Fibroblast of the aortic adventitia (primary cell): Measurements from ENCODE around the gene STAT6. TPM values are rescaled to one million over a fixed set of nuclear protein-coding genes. Genes with fewer than 3 reads are reported as not detected.
A peak's percentile ranks its signal among the peaks of the same experiment; 100 is the strongest.

Experiments
- DNase-seq: peaks from one replicate; pipeline ENCODE4 v3.0.0-alpha.2; 2010; ENCODE audit warnings: low read depth
- H3K4me3 ChIP-seq: 2 replicates; pipeline ENCODE4 v1.5.1; 2011; ENCODE audit warnings: low read depth, mild to moderate bottlenecking, control low read depth, low read length, moderate library complexity
- CTCF ChIP-seq: IDR thresholded peaks from 2 replicates; pipeline ENCODE4 v1.5.1; 2011; ENCODE audit warnings: mild to moderate bottlenecking, low read length, control low read depth, inconsistent platforms; ENCODE audit not compliant: insufficient read depth
- total RNA-seq: library from RNA; depleted of rRNA; stranded (reverse); fragments of >200 nt; gene quantifications from 2 replicates; pipeline ENCODE4 v1.2.3, GENCODE V29; 2012; ENCODE audit warnings: low replicate concordance

Gene STAT6, protein sequence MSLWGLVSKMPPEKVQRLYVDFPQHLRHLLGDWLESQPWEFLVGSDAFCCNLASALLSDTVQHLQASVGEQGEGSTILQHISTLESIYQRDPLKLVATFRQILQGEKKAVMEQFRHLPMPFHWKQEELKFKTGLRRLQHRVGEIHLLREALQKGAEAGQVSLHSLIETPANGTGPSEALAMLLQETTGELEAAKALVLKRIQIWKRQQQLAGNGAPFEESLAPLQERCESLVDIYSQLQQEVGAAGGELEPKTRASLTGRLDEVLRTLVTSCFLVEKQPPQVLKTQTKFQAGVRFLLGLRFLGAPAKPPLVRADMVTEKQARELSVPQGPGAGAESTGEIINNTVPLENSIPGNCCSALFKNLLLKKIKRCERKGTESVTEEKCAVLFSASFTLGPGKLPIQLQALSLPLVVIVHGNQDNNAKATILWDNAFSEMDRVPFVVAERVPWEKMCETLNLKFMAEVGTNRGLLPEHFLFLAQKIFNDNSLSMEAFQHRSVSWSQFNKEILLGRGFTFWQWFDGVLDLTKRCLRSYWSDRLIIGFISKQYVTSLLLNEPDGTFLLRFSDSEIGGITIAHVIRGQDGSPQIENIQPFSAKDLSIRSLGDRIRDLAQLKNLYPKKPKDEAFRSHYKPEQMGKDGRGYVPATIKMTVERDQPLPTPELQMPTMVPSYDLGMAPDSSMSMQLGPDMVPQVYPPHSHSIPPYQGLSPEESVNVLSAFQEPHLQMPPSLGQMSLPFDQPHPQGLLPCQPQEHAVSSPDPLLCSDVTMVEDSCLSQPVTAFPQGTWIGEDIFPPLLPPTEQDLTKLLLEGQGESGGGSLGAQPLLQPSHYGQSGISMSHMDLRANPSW
- total RNA-seq = 89.0 and 102 TPM in 2 replicates

DNA sequence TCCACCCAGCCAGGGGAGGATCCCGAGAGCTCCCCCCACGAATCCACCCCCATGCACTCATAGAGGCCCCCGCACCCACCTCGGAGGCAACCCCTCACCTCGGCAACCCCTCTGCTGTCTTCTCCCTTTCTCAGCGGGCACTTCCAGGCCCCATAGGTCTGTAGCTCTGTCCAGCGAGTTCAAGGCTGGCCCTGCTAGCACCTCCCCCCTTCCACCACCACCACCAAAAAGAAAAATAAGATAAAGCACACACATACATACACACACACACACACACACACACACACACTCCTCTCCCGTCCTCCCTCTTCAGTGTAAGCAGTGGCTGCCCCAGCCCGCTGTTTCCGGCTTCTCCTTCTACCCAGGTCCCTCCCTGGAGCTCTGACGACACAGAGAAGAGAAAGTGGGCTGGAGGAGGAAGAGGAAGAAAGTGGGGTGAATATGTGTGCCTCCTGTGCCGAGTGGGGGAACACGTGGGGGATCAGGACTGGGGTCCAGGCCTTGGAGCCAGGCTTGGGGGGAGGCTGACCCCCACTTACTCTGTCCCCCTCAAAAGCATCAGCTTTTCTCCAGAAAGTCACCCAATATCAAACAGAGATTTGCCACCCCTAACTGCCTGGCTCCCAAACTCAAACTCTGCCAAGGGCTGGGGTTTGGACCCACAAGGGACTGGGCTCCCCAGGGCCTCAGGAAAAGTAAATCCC is at the start of gene STAT6:
STAT6 (minus strand) TSS at position 332 of the 704 bp plus-strand sequence. CDS start 3,084 bp downstream, outside the sequence.
- DNase-seq = peak; percentile 93
- H3K4me3 ChIP-seq = peak within 1 kb of the TSS; percentile 93
- TF ChIP-seq CTCF = no peak

DNA sequence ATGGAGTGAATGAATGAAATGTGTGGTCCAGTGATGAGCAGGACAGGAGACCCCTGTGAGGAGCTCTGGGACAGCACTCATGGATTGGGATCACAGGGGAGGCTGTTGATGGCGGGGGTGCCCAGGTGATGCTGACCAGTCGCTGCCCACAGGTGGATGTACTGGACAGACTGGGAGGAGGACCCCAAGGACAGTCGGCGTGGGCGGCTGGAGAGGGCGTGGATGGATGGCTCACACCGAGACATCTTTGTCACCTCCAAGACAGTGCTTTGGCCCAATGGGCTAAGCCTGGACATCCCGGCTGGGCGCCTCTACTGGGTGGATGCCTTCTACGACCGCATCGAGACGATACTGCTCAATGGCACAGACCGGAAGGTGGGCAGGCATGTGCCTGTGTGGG is 49.6 kb upstream of the STAT6 start:
- DNase-seq = no peak
- TF ChIP-seq CTCF = no peak
- H3K4me3 ChIP-seq = no peak overlapping the region

GRCh38 chr12:57160040-57160439 is 48.9 kb upstream of the STAT6 start:
- H3K4me3 ChIP-seq = no peak overlapping the region
- DNase-seq = no peak
- TF ChIP-seq CTCF = no peak

GRCh38 chr12:57159311-57159710 is 48.1 kb upstream of the STAT6 start:
- H3K4me3 ChIP-seq = no peak overlapping the region
- DNase-seq = no peak
- TF ChIP-seq CTCF = no peak

DNA sequence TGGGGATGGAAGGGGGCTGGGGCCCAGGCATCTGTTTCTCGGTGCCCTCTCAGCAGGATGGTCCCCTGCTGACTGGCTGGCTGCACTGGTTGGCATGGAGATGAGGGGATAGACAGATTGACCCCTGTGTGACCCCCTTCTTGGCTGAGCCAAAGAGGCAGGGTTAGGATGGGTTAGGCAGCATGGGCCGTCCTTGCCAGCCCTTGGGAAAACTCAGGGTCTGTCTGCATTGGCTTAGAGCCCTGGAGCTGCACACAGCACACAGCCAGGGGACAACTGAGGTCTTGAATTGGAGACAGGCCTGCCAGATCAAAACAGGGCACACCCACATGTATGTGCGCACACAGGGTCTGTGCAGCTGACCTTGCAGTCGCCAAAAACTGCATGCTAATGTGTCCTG is 47.5 kb upstream of the STAT6 start:
- DNase-seq = peak; percentile 27
- TF ChIP-seq CTCF = no peak
- H3K4me3 ChIP-seq = no peak overlapping the region

- no peak for DNase-seq
- TF ChIP-seq CTCF = no peak
- no peak overlapping the region for H3K4me3 ChIP-seq
These were observed 47.0 kb upstream of the STAT6 start for GRCh38 chr12:57158186-57158585.
